HG03521 (cell line): ENCODE measurements around the gene SAP30.

Experiments
- ATAC-seq: cut with Tn5 transposase; IDR thresholded peaks from one replicate; pipeline ENCODE4 v1.9.1; 2021; ENCODE audit warnings: mild to moderate bottlenecking, moderate library complexity; ENCODE audit not compliant: unreplicated experiment

The SAP30 gene

GRCh38 chr4:173367285-173367684, 3.5 kb upstream of the SAP30 start:
- ATAC-seq: no peak

- no peak for ATAC-seq
These were observed 2.8 kb upstream of the SAP30 start for GRCh38 chr4:173367946-173368345.

GRCh38 chr4:173370130-173370476, 651 bp upstream of the SAP30 start:
- peak; percentile 1 for ATAC-seq

- peak; percentile 22 for ATAC-seq
These were observed 788 bp downstream of the SAP30 start for GRCh38 chr4:173371292-173372192.

GRCh38 chr4:173374588-173374987, 3.8 kb downstream of the SAP30 start:
- no peak for ATAC-seq

GRCh38 chr4:173379929-173380328, 9.2 kb downstream of the SAP30 start:
- ATAC-seq: no peak

GRCh38 chr4:173380987-173381386, 10.2 kb downstream of the SAP30 start:
- no peak for ATAC-seq

GRCh38 chr4:173381610-173382009, 10.9 kb downstream of the SAP30 start:
- ATAC-seq: no peak

GRCh38 chr4:173382349-173382748, 11.6 kb downstream of the SAP30 start:
- no peak for ATAC-seq

GRCh38 chr4:173386751-173387150, 16.0 kb downstream of the SAP30 start:
- ATAC-seq: no peak

GRCh38 chr4:173391701-173392100, 20.9 kb downstream of the SAP30 start:
- no peak for ATAC-seq

GRCh38 chr4:173397604-173398003, 26.9 kb downstream of the SAP30 start:
- no peak for ATAC-seq

- ATAC-seq: no peak
These were observed 27.5 kb downstream of the SAP30 start for GRCh38 chr4:173398220-173398619.

GRCh38 chr4:173398779-173399415, 28.1 kb downstream of the SAP30 start, which contains the start of gene SCRG1:
Gene SCRG1, minus strand, starts transcription at chr4:173399116. Its CDS starts 7,702 bp downstream, at chr4:173391414.
- no peak for ATAC-seq

GRCh38 chr4:173401063-173401462, 30.3 kb downstream of the SAP30 start:
- no peak for ATAC-seq

- no peak for ATAC-seq
These were observed 32.3 kb downstream of the SAP30 start for GRCh38 chr4:173403051-173403450.

GRCh38 chr4:173404296-173404865, 33.6 kb downstream of the SAP30 start:
- no peak for ATAC-seq

- ATAC-seq: peak; percentile 45
These were observed 35.3 kb downstream of the SAP30 start for GRCh38 chr4:173405840-173406606.

- ATAC-seq: no peak
These were observed 39.3 kb downstream of the SAP30 start for GRCh38 chr4:173410079-173410478.

- ATAC-seq: no peak
These were observed 40.4 kb downstream of the SAP30 start for GRCh38 chr4:173411106-173411693.

GRCh38 chr4:173413036-173413435, 42.3 kb downstream of the SAP30 start:
- no peak for ATAC-seq
